Lower leg skin (tissue), 3 donors: Measurements from ENCODE around the gene HTR1D.

Source experiments
- CTCF ChIP-seq, 3 donors: fragments of 450-650 bp; IDR thresholded peaks; one replicate each; pipeline ENCODE4 v1.5.1; 2016; ENCODE audit warnings: antibody characterized with exemption in 3 of 3, mild to moderate bottlenecking in 3 of 3, moderate library complexity in 2 of 3
- POLR2A ChIP-seq, 2 donors: fragments of 450-650 bp; IDR thresholded peaks; one replicate each; pipeline ENCODE4 v1.6.1; 2016 to 2017; ENCODE audit warnings: antibody characterized with exemption in 2 of 2, mild to moderate bottlenecking in 1 of 2, moderate library complexity in 1 of 2

GRCh38 chr1:23174426-23175110 lies 42.7 kb downstream of the HTR1D start:
- TF ChIP-seq CTCF (IDR thresholded peaks at IDR 0.05) (no peak), POLR2A (IDR thresholded peaks at IDR 0.05) (no peak)
